CD4-positive, alpha-beta T cell (primary cell): ENCODE data around the gene RBP5. TPM values are rescaled to one million over a fixed set of nuclear protein-coding genes. Genes with fewer than 3 reads are reported as not detected.

Experiments used
- ATAC-seq: fragments of 200-7000 bp; cut with Tn5 transposase; one replicate; pipeline ENCODE4 v1.10.0; 2022; ENCODE audit warnings: mild to moderate bottlenecking; ENCODE audit not compliant: poor library complexity
- CTCF ChIA-PET: fragments of 350-600 bp; sonication (Branson Sonifier 250); formaldehyde crosslinking; loops from one replicate; lab custom pipeline; 2021; ENCODE audit warnings: antibody characterized with exemption, inconsistent platforms; lab: Charles Lee
- POLR2A ChIA-PET: fragments of 350-600 bp; sonication (Branson Sonifier 250); formaldehyde crosslinking; loops from one replicate; lab custom pipeline; 2021; ENCODE audit warnings: antibody characterized with exemption, inconsistent platforms; lab: Charles Lee
- DNase-seq, 14 experiments: peaks; one replicate each; pipeline ENCODE4 v3.0.0-alpha.2; 2013 to 2020; ENCODE audit warnings: mixed read lengths in 2 of 14
- H3K27ac ChIP-seq, 2 donors: one replicate each; pipeline versions ENCODE4 v1.5.1 to v1.7.0; 2013; ENCODE audit warnings: low read length in 2 of 2, low read depth in 1 of 2, mild to moderate bottlenecking in 1 of 2
- H3K27me3 ChIP-seq, 2 experiments: 1 replicate in 1 of 2; 2 replicates in 1 of 2; pipeline versions ENCODE4 v1.6.1 to v1.7.0; 2013; ENCODE audit warnings: low read length in 2 of 2, control low read depth in 1 of 2, mild to moderate bottlenecking in 1 of 2, moderate library complexity in 1 of 2; ENCODE audit not compliant: insufficient read depth in 2 of 2, control insufficient read depth in 1 of 2
- H3K36me3 ChIP-seq: one replicate; pipeline ENCODE4 v1.6.1; 2013; ENCODE audit warnings: low read length, control low read depth; ENCODE audit not compliant: insufficient read depth
- H3K4me1 ChIP-seq: one replicate; pipeline ENCODE4 v1.6.1; 2013; ENCODE audit warnings: low read length, control low read depth; ENCODE audit not compliant: insufficient read depth
- H3K4me3 ChIP-seq: one replicate; pipeline ENCODE4 v1.5.1; 2013; ENCODE audit warnings: mild to moderate bottlenecking, low read length, moderate library complexity
- H3K9me3 ChIP-seq, 2 experiments: 1 replicate in 1 of 2; 2 replicates in 1 of 2; pipeline versions ENCODE4 v1.6.1 to v1.7.0; 2013; ENCODE audit warnings: low read length in 2 of 2, mild to moderate bottlenecking in 2 of 2, control low read depth in 1 of 2, moderate library complexity in 1 of 2; ENCODE audit not compliant: control insufficient read depth in 1 of 2, insufficient read depth in 1 of 2
- H3K27ac Mint-ChIP-seq: one replicate; pipeline ENCODE4 v1.8.0; 2020; ENCODE audit warnings: mixed read lengths
- H3K27me3 Mint-ChIP-seq: one replicate; pipeline ENCODE4 v1.8.0; 2021; ENCODE audit warnings: mixed read lengths
- H3K36me3 Mint-ChIP-seq: one replicate; pipeline ENCODE4 v1.8.0; 2021; ENCODE audit warnings: low read depth, mixed read lengths
- H3K4me1 Mint-ChIP-seq: one replicate; pipeline ENCODE4 v1.8.0; 2021; ENCODE audit warnings: low read depth, mixed read lengths
- H3K4me3 Mint-ChIP-seq: one replicate; pipeline ENCODE4 v1.8.0; 2020; ENCODE audit warnings: mild to moderate bottlenecking, mixed read lengths
- H3K9me3 Mint-ChIP-seq: one replicate; pipeline ENCODE4 v1.8.0; 2020; ENCODE audit warnings: mixed read lengths
- CTCF ChIP-seq: fragments of 200-600 bp; IDR thresholded peaks from one replicate; pipeline ENCODE4 v1.8.0; 2022; ENCODE audit warnings: antibody characterized with exemption, mild to moderate bottlenecking
- intact Hi-C, 2 experiments: fragments of 100-400 bp; cut with DNase I in 1 of 2; cut with micrococcal nuclease in 1 of 2; formaldehyde crosslinking; loops; one replicate each; pipeline versions ENCODE4 v1.15.1 to v1.9.0; 2023 to 2025; cut with DNase I, micrococcal nuclease
- total RNA-seq, 174 experiments: library from RNA in 2 of 174; stranded (reverse) in 2 of 174; gene quantifications; one replicate each; pipeline ENCODE4 v1.2.3 and lab custom pipeline; 2021 to 2026

Gene RBP5
- total RNA-seq, 2 experiments from 2014 or later: not detected

GRCh38 chr12:7175493-7175892, 46.8 kb upstream of the RBP5 start:
- DNase-seq: no peak
- Histone ChIP-seq H3K4me1 (no peaks in the 10 kb centered on the region), H3K4me3 (no peak overlapping the region), H3K36me3 (no peaks in the 10 kb centered on the region), H3K27me3 (peaks cover 5 to 8% of the 10 kb centered on the region in 2 experiments), H3K27ac (no peak overlapping the region), H3K9me3 (peaks cover 0 to 4% of the 10 kb centered on the region in 2 experiments)
- Mint-ChIP-seq H3K4me1 (no peaks in the 10 kb centered on the region), H3K36me3 (no peaks in the 10 kb centered on the region), H3K27me3 (peaks cover 34% of the 10 kb centered on the region), H3K4me3 (no peak overlapping the region), H3K27ac (no peak overlapping the region), H3K9me3 (no peaks in the 10 kb centered on the region)
- ChIA-PET CTCF (interaction anchor here (1.1 kb wide), 1 partner anchor 14 kb away, joined by 3 read pairs; the partner anchor contains the start of gene PEX5), POLR2A (no interaction called here)
- intact Hi-C loops: loop anchor here in 1 of 2 experiments (10.0 kb wide), 1 partner anchor 961 kb away; no protein-coding TSS in a partner anchor
- no peak for ATAC-seq
- TF ChIP-seq CTCF: no peak

DNA sequence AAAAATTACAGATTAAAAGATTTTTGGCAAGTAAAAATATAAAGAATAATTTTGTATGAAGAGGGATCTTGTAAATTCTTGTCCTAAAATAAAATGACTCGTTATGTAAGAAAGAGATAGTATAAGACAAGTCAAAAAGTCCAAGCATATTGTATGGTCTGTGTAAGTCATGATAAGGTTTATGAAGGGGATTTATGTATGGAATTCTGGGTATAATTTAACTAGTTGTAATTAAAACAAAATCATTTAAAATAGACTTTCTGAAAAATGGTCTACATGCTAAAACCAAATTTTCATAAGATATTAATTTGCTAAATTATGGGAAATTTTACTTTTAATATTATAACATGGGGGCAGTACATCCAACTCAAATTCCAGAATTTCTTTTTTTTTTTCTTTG, 43.2 kb upstream of the RBP5 start:
- Mint-ChIP-seq H3K4me1 (no peaks in the 10 kb centered on the region), H3K27me3 (peaks cover 17% of the 10 kb centered on the region), H3K27ac (no peak overlapping the region), H3K36me3 (peaks cover 5% of the 10 kb centered on the region), H3K9me3 (peaks cover 6% of the 10 kb centered on the region), H3K4me3 (no peak overlapping the region)
- H3K27ac ChIP-seq: no peak overlapping the region
- H3K9me3 ChIP-seq: peaks cover 4 to 9% of the 10 kb centered on the region in 2 experiments
- no peak for TF ChIP-seq CTCF
- H3K4me1 ChIP-seq: no peaks in the 10 kb centered on the region
- H3K36me3 ChIP-seq: no peaks in the 10 kb centered on the region
- CTCF ChIA-PET: no interaction called here
- H3K27me3 ChIP-seq: peaks cover 0 to 5% of the 10 kb centered on the region in 2 experiments
- intact Hi-C loops: loop anchor here in 1 of 2 experiments (10.0 kb wide), 1 partner anchor 957 kb away; no protein-coding TSS in a partner anchor
- POLR2A ChIA-PET: no interaction called here
- ATAC-seq (no peak), DNase-seq (no peak)
- no peak overlapping the region for H3K4me3 ChIP-seq

DNA sequence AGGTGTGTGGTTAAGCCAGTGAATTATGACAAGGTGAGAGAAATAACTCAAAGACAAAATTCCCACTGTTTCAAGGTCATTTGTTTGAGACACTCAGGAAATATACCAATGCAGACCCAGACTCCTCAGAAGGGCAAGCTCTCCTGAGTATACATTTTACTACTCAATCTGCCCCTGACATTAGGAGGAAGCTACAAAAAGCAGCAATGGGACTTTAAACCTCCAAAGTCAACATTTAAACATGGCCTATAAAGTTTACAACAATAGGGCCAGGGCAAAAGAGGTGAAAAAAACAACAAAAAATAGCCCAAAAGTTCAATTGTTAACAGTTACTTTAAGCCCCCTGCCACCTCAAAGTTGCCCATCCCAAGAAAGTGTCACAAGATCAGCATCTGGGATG, 41.3 kb upstream of the RBP5 start:
- H3K4me3 ChIP-seq: no peak overlapping the region
- H3K27ac ChIP-seq: no peak overlapping the region
- DNase-seq (no peak), ATAC-seq (no peak)
- H3K36me3 ChIP-seq: no peaks in the 10 kb centered on the region
- Mint-ChIP-seq H3K36me3 (peaks cover 5% of the 10 kb centered on the region), H3K27me3 (peaks cover 24% of the 10 kb centered on the region), H3K4me3 (no peak overlapping the region), H3K4me1 (no peaks in the 10 kb centered on the region), H3K27ac (no peak overlapping the region), H3K9me3 (peaks cover 6% of the 10 kb centered on the region)
- no peaks in the 10 kb centered on the region for H3K27me3 ChIP-seq
- H3K9me3 ChIP-seq: peaks cover 4 to 9% of the 10 kb centered on the region in 2 experiments
- ChIA-PET CTCF (no interaction called here), POLR2A (no interaction called here)
- H3K4me1 ChIP-seq: no peaks in the 10 kb centered on the region
- TF ChIP-seq CTCF: no peak
- intact Hi-C loops: loop anchor here in 1 of 2 experiments (10.0 kb wide), 1 partner anchor 955 kb away; no protein-coding TSS in a partner anchor
